Colon (tissue), 2 donors: ENCODE results near the gene PADI4.
"Not testable (repeated sequence)": the region's sequence is repeated elsewhere in the genome, so short reads cannot be mapped to it uniquely, and the experiment has no call there.

Experiments
- FAIRE-seq: peaks from 2 replicates; lab custom pipeline; 2012; peaks lifted over from hg19 to GRCh38; lab: Jason Lieb, UNC
- donor health status: control.
- donor health status: control.

Gene PADI4

DNA sequence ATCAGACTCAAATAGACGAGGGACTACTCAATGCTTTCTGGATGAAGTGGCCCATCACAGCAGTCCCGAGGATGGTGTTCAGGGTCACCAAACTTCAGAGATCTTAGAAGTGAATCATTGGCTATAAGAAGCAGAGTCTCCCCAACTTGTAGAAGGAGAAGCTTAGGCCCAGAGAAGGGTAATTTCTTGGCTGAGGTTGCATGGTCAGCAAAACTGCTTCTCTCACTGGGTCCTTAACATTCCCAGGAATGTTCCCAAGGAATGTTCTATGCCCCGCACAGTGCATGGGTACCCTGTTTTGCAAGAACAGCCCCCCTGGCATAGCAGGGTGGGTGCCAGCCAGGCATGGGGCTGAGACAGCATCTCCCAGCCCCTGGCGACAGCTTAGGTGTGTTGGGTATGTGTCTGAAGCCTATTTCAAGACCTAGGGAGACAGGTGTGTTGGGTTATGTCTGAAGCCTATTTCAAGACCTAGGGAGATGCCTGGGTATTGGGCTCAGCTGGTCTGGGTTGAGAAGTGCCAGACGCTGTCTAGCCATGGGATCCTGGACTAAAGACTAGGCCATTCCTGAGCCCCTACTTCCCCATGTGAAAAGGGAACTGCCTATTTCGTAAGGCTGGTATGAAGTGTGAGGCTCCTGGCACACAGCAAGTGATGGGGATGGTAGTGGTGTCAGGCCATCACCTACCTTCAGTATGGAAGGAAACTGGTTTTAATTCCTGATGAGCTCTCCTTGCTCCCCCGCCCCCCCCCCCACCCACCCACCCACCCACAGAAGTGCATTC is 90.1 kb downstream of the PADI4 start:
- FAIRE-seq: no peak

- FAIRE-seq: no peak
Observed at GRCh38 chr1:17400725-17401341, 92.8 kb downstream of the PADI4 start.

DNA sequence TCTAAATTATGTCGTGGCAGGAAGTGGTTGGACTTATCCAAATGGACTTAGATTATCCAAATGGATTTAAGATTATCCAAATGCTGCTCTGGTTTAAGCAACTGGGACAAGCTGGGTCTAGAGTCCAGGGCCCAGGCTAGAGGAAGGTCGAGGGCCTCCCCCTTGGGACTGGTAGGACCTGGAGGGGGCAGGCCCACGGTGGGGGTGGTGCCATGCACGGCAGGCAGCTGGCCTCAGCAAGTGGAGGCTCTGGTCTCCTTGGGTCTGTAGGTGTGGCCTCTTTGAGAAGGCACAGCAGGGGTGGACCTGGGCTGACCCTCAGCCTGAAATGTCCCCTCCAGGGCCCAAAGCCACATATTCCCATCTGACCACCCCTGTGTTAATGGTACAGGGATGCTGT is 93.8 kb downstream of the PADI4 start:
- no peak for FAIRE-seq

- FAIRE-seq: no peak
Observed at GRCh38 chr1:17403081-17403480, 95.1 kb downstream of the PADI4 start.

DNA sequence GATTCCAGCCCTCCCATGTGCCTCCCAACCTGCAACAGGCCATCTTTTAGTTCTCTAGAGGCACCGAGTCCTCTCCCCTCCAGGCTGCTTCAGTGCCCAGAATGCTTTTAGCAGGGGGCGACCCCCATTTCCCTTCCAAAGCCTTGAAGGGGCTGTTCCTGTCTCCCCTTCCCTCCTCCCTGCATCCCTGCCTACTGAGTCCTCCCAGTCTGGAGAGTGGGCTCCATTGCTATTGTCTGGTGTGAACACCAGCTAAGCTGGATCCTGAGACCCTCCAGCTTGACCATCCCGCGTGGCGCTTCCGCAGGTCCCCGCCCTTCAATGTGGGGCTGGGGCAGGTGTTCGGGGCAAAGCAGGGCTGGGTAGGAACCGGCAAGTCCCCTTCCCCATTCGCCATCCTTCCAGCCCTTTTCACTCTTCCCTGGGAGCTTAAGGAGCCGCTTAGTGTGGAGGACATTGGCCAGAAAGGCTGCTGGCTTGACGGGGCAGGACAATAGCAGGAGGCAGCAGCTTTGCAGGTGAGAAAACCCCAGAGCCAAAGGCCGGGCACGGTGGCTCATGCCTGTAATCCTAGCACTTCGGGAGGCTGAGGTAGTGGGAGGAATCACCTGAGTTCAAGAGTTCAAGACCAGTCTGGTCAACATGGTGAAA is 96.2 kb downstream of the PADI4 start:
- no peak for FAIRE-seq

DNA sequence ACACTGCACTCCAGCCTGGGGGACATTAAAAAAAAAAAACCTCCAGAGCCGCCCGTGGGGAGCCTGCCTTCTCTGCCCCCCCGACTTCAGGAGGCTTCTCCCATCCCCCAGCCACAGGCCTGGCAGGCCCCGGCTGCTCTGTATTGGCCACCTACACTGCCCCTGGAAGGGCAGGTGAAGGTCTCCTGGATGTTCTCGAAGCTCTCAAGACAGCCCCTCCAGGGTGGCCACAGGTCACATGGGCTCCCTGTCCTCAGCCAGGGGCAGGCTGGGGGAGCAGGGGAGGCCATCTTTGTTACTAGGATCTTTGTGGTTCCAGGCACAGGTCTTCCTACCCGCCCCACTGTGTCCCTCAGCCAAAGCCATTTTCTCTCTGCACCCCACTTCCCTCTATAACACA is 96.8 kb downstream of the PADI4 start:
- FAIRE-seq: no peak

- no peak for FAIRE-seq
Observed at GRCh38 chr1:17405898-17406759, 98.1 kb downstream of the PADI4 start.

DNA sequence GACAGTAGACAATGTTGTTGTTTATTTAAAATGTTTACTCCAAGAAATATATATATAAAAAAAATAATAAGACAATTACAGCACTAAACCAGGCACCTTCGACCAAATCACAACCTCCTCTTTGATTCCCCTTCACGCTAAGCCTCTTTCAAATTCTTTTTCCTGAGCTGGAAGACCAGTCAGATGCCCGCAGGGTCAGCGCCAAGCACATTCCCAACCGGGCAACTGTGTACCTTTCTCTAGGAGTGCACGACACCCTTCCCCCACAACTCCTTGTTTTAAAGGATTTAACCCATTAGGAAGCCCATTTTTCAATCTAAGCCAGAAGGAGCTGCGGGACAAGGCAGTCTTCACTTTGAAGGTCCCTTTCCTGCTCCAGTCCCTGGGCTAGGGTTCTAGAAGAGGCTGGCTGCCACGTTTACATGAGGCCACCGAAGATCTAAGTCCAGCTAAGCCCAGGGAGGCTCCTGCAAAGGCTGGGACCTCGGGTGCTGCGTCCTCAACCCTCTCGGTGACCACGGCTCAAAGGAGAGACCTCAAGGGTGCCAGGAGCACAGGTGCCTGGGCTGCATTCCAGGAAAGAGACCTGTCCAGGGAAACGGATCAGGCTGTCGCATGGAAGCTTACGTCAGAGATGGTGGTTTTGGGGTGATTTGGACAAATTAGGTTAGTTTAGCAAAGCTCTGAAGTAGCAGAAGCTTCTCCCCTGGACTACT is 98.9 kb downstream of the PADI4 start:
- FAIRE-seq: not testable (repeated sequence)

GRCh38 chr1:17407786-17408514 is 100.0 kb downstream of the PADI4 start:
- not testable (repeated sequence) for FAIRE-seq

GRCh38 chr1:17409391-17409811 is 101.4 kb downstream of the PADI4 start:
- FAIRE-seq: no peak

GRCh38 chr1:17412093-17412870 is 104.3 kb downstream of the PADI4 start:
- no peak for FAIRE-seq
